ENCODE results near the gene SLC2A3.
A peak's percentile ranks its signal among the peaks of the same experiment; 100 is the strongest.

GRCh38 chr12:7935590-7936581 is at the start of gene SLC2A3:
- no peak for TF ChIP-seq EP300 (IDR thresholded peaks at IDR 0.05)
- no peak for TF ChIP-seq CHD2 (IDR thresholded peaks at IDR 0.05; ENCODE audit: low read length, partially characterized antibody)
- no peak for TF ChIP-seq RARB (CRISPR knock-in tag; IDR thresholded peaks at IDR 0.05)
- TF ChIP-seq, protein P1, sequence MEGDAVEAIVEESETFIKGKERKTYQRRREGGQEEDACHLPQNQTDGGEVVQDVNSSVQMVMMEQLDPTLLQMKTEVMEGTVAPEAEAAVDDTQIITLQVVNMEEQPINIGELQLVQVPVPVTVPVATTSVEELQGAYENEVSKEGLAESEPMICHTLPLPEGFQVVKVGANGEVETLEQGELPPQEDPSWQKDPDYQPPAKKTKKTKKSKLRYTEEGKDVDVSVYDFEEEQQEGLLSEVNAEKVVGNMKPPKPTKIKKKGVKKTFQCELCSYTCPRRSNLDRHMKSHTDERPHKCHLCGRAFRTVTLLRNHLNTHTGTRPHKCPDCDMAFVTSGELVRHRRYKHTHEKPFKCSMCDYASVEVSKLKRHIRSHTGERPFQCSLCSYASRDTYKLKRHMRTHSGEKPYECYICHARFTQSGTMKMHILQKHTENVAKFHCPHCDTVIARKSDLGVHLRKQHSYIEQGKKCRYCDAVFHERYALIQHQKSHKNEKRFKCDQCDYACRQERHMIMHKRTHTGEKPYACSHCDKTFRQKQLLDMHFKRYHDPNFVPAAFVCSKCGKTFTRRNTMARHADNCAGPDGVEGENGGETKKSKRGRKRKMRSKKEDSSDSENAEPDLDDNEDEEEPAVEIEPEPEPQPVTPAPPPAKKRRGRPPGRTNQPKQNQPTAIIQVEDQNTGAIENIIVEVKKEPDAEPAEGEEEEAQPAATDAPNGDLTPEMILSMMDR (IDR thresholded peaks at IDR 0.05) = no peak
- TF ChIP-seq POLR2A (IDR thresholded peaks at IDR 0.05; ENCODE audit: low read length) = 0 out of 2 replicates have a peak, but pooled peaks have one; percentile 30
- TF ChIP-seq CEBPB (IDR thresholded peaks at IDR 0.05) = no peak
